GM20431 (cell line): ENCODE results near the gene RNF31.
"Not testable (repeated sequence)": the region's sequence is repeated elsewhere in the genome, so short reads cannot be mapped to it uniquely, and the experiment has no call there.

Source experiments
- in situ Hi-C: fragments of 300-500 bp; cut with MseI, MboI; formaldehyde crosslinking; loops from one replicate; pipeline ENCODE4 v1.15.0; 2020; ENCODE audit warnings: low sequenced_read_pairs; ENCODE audit not compliant: unreplicated experiment

Gene RNF31

GRCh38 chr14:24194186-24194872 lies 47.0 kb downstream of the RNF31 start:
- in situ Hi-C loops, result no loop called here

GRCh38 chr14:24194873-24195185 lies 47.5 kb downstream of the RNF31 start:
- in situ Hi-C loops, result no loop called here

GRCh38 chr14:24195186-24196070 lies 48.1 kb downstream of the RNF31 start, which contains the start of gene TM9SF1:
TSS of gene TM9SF1 (minus strand) at chr14:24195441. CDS start at chr14:24195019, 422 bp downstream.
- in situ Hi-C loops, result no loop called here

GRCh38 chr14:24196071-24197055 lies 49.1 kb downstream of the RNF31 start:
- in situ Hi-C loops, result no loop called here

GRCh38 chr14:24197056-24197450 lies 49.8 kb downstream of the RNF31 start:
- in situ Hi-C loops, result no loop called here

DNA sequence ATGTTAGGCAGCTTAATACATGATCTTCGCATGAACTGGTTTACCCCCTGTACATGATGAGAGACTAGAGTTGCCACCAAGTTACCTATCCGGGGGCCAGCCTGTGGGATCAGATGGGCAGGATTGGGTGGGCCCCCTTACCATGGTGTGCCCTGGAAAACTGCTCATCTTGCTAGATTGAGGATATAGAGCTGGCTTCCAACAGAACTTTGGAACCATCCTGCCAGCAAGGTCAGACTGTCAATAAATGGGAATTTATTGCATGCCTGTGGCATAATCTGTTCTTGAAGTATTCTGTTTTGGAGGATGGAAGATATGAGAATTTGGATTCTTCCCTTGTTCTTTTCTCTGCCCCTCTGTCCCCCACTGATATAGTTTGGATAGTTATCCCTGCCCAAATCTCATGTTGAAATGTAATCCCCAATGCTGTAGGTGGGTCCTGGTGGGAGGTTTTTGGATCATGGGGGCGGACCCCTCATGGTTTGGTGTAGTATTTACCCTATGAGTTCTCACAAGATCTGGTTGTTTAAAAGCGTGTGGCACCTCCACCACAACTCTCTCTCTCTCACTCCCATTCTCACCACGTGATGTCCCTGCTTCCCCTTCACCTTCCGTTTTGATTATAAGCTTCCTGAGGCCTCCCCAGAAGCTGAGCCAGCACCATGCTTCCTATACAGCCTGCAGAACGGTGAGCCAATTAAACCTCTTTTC lies 51.7 kb downstream of the RNF31 start:
- in situ Hi-C loops, result no loop called here

- in situ Hi-C loops, result not testable (repeated sequence)
Measured at GRCh38 chr14:24202538-24202937, 55.2 kb downstream of the RNF31 start.

GRCh38 chr14:24203249-24203886 lies 56.1 kb downstream of the RNF31 start:
- in situ Hi-C loops, result not testable (repeated sequence)

- in situ Hi-C loops, result no loop called here
Measured at GRCh38 chr14:24204163-24205146, 57.2 kb downstream of the RNF31 start.

DNA sequence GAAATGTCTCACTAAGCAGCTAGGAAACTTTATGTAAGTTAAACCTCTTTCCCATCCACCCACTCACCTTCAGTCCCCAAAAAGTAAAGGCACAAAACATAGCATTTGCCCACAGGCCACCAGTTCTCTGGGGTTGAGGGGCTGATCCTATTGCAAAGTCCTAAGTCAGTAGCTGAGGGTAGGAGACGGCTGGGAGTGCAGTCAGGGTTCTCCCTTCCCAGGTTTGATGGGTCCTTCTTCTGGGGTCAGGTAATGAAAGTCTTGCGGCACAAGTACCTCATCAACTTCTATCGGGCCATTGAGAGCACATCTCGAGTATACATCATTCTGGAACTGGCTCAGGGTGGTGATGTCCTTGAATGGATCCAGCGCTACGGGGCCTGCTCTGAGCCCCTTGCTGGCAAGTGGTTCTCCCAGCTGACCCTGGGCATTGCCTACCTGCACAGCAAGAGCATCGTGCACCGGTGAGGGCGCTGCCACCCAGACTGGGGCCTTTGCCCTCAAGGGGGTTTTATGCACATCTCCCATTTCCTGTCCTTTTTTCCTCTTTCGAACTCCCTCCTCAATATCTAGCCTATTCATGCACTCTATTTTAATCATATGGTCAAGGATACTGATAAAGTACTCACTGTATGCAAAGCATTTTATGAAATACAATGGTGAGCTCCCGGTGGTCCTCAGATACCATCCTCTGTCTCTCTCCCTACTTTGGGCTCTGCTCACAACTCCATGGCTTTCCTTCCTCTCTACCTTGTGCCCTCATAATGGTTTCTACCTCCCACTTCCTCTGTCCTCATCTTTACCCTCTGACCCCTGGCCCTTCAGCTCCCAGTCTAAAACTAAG lies 59.2 kb downstream of the RNF31 start:
- in situ Hi-C loops, result no loop called here

DNA sequence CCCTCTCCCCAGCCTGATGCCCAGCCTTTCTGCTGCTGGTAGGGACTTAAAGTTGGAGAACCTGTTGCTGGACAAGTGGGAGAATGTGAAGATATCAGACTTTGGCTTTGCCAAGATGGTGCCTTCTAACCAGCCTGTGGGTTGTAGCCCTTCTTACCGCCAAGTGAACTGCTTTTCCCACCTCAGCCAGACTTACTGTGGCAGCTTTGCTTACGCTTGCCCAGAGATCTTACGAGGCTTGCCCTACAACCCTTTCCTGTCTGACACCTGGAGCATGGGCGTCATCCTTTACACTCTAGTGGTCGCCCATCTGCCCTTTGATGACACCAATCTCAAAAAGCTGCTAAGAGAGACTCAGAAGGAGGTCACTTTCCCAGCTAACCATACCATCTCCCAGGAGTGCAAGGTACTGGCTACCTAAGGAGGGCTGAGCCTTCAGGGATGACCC lies 59.8 kb downstream of the RNF31 start:
- in situ Hi-C loops, result no loop called here

DNA sequence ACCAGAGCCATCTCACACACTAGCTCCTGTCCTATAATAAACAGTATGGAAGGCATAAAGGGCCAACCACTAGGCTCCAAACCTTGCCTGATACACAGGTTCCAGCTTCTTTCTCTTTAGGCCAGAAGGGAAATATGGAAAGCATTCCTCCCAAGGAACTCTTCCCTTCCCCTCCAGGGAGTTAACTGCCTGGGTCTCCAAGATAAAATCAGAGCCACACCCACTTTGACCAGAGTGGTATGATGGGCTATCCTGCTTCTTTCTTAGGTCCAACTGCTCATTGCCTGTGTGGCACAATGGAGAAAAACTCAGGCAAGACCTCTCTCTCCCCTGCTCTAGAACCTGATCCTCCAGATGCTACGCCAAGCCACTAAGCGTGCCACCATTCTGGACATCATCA lies 60.3 kb downstream of the RNF31 start:
- in situ Hi-C loops, result no loop called here
